SK-N-SH (cell line): ENCODE data around the gene GSG1. TPM values are rescaled to one million over a fixed set of nuclear protein-coding genes. Genes with fewer than 3 reads are reported as not detected.

Source experiments
- CTCF ChIA-PET: fragments of 300-600, 350-600 bp; formaldehyde crosslinking; extraction: SDS; loops from one replicate; lab custom pipeline; 2021; lab: Yijun Ruan, JAX
- POLR2A ChIA-PET: fragments of 350-600 bp; sonication (Branson Sonifier 250); formaldehyde crosslinking; extraction: SDS; loops from one replicate; lab custom pipeline; 2020; ENCODE audit warnings: antibody characterized with exemption, inconsistent platforms; lab: Yijun Ruan, JAX
- DNase-seq: peaks from one replicate; pipeline ENCODE4 v3.0.0; 2012
- H2AFZ ChIP-seq: fragments of 200-600 bp; sonication (generic); 2 replicates; pipeline ENCODE4 v1.8.1; 2016; ENCODE audit warnings: antibody characterized with exemption, mild to moderate bottlenecking, low read depth
- H3F3A ChIP-seq: fragments of 200-600 bp; sonication (generic); replicated peaks from 2 replicates; pipeline ENCODE3; 2016; ENCODE audit warnings: antibody characterized with exemption, mild to moderate bottlenecking; ENCODE audit not compliant: insufficient read depth
- H3K27ac ChIP-seq, 2 experiments: fragments of 200-500 bp in 1 of 2; fragments of 200-600 bp in 1 of 2; sonication (Bioruptor generic) in 1 of 2; sonication (generic), shearing (Covaris generic) in 1 of 2; 2 replicates each; pipeline versions ENCODE4 v1.5.1 to v1.6.1; 2014 to 2016; ENCODE audit warnings: low read depth in 2 of 2, inconsistent platforms in 1 of 2, low read length in 1 of 2, mild to moderate bottlenecking in 1 of 2, mixed read lengths in 1 of 2
- H3K27me3 ChIP-seq: fragments of 200-600 bp; sonication (generic), shearing (Covaris generic); 2 replicates; pipeline ENCODE4 v1.6.1; 2016; ENCODE audit warnings: mixed run types; ENCODE audit not compliant: insufficient read depth
- H3K36me3 ChIP-seq, 2 experiments: fragments of 200-500 bp in 1 of 2; fragments of 200-600 bp in 1 of 2; sonication (Bioruptor generic) in 1 of 2; sonication (generic) in 1 of 2; replicated peaks in 1 of 2; 2 replicates each; pipeline versions ENCODE3 to v1.5.1; 2014 to 2016; ENCODE audit warnings: low read length in 1 of 2, mild to moderate bottlenecking in 1 of 2; ENCODE audit not compliant: insufficient read depth in 2 of 2, control insufficient read depth in 1 of 2
- H3K4me1 ChIP-seq, 2 experiments: fragments of 200-500 bp in 1 of 2; fragments of 200-600 bp in 1 of 2; sonication (Bioruptor generic) in 1 of 2; sonication (generic), shearing (Covaris generic) in 1 of 2; 2 replicates each; pipeline versions ENCODE4 v1.5.1 to v1.6.1; 2014 to 2016; ENCODE audit warnings: low read depth in 1 of 2, low read length in 1 of 2, mixed run types in 1 of 2; ENCODE audit not compliant: insufficient read depth in 2 of 2, control insufficient read depth in 1 of 2
- H3K4me2 ChIP-seq: fragments of 200-600 bp; sonication (generic), shearing (Covaris generic); 2 replicates; pipeline ENCODE4 v1.6.1; 2017; ENCODE audit warnings: mixed run types
- H3K4me3 ChIP-seq, 2 experiments: fragments of 200-500 bp in 1 of 2; fragments of 200-600 bp in 1 of 2; sonication (Bioruptor generic) in 1 of 2; sonication (generic), shearing (Covaris generic) in 1 of 2; 2 replicates each; pipeline versions ENCODE4 v1.5.1 to v1.8.1; 2014 to 2016; ENCODE audit warnings: low read depth in 2 of 2, inconsistent platforms in 1 of 2, low read length in 1 of 2, mild to moderate bottlenecking in 1 of 2, mixed read lengths in 1 of 2, moderate library complexity in 1 of 2
- H3K79me2 ChIP-seq: fragments of 200-600 bp; sonication (generic); 2 replicates; pipeline ENCODE4 v1.8.1; 2017; ENCODE audit warnings: mild to moderate bottlenecking; ENCODE audit not compliant: insufficient read depth
- H3K9ac ChIP-seq: fragments of 200-600 bp; sonication (generic); 2 replicates; pipeline ENCODE4 v1.6.1; 2017; ENCODE audit warnings: mixed run types
- H3K9me2 ChIP-seq: fragments of 200-600 bp; sonication (generic); 2 replicates; pipeline ENCODE4 v1.6.1; 2017; ENCODE audit warnings: mixed run types
- H3K9me3 ChIP-seq: fragments of 200-600 bp; sonication (generic); 2 replicates; pipeline ENCODE4 v1.6.1; 2017; ENCODE audit warnings: mixed run types, mild to moderate bottlenecking, moderate library complexity
- H4K20me1 ChIP-seq: fragments of 200-600 bp; sonication (generic); 2 replicates; pipeline ENCODE4 v1.6.1; 2017; ENCODE audit warnings: mild to moderate bottlenecking, mixed run types; ENCODE audit not compliant: insufficient read depth
- CHD2 ChIP-seq: fragments of 150-350 bp; IDR thresholded peaks from 2 replicates; pipeline ENCODE4 v1.6.1; 2018; ENCODE audit warnings: low read length; ENCODE audit not compliant: partially characterized antibody
- ELF1 ChIP-seq: IDR thresholded peaks from 2 replicates; pipeline ENCODE4 v1.4.0; 2012
- FOSL2 ChIP-seq: IDR thresholded peaks from 2 replicates; pipeline ENCODE4 v1.4.0; 2012; ENCODE audit warnings: low read depth, mild to moderate bottlenecking, moderate library complexity, borderline replicate concordance
- GABPA ChIP-seq: IDR thresholded peaks from 2 replicates; pipeline ENCODE4 v1.4.0; 2012; ENCODE audit warnings: low read depth, mild to moderate bottlenecking
- GATA2 ChIP-seq: sonication (generic); formaldehyde crosslinking; IDR thresholded peaks from 2 replicates; pipeline ENCODE4 v1.5.0; 2020; ENCODE audit warnings: mild to moderate bottlenecking, missing genetic modification reagents
- MXI1 ChIP-seq: IDR thresholded peaks from 2 replicates; pipeline ENCODE4 v1.6.1; 2012; ENCODE audit warnings: mild to moderate bottlenecking, low read depth, low read length, improper control_type of control experiment
- NRF1 ChIP-seq: IDR thresholded peaks from 2 replicates; pipeline ENCODE4 v1.6.1; 2012; ENCODE audit warnings: low read depth, mild to moderate bottlenecking, low read length
- POLR2AphosphoS5 ChIP-seq: IDR thresholded peaks from 2 replicates; pipeline ENCODE4 v1.6.1; 2012; ENCODE audit warnings: low read depth, low read length
- RCOR1 ChIP-seq: fragments of 150-350 bp; IDR thresholded peaks from 2 replicates; pipeline ENCODE4 v1.6.1; 2017; ENCODE audit warnings: antibody characterized with exemption, low read length
- SIN3A ChIP-seq: IDR thresholded peaks from 2 replicates; pipeline ENCODE4 v1.6.1; 2012; ENCODE audit warnings: low read depth, mild to moderate bottlenecking, low read length, moderate library complexity, borderline replicate concordance
- TCF12 ChIP-seq: IDR thresholded peaks from 2 replicates; pipeline ENCODE4 v1.4.0; 2012
- YY1 ChIP-seq: IDR thresholded peaks from 2 replicates; pipeline ENCODE4 v1.4.0; 2012; ENCODE audit warnings: low read depth, mild to moderate bottlenecking
- WGBS: methylation state at CpG from one replicate; pipeline ENCODE4 v1.1.6; 2017; ENCODE audit warnings: low lambda C conversion rate; 5-methylcytosine and 5-hydroxymethylcytosine counted together
- polyA plus RNA-seq, 3 experiments: library from polyadenylated mRNA; depleted of rRNA; stranded (reverse); fragments of >200 nt; gene quantifications; 2 replicates each; pipeline ENCODE4 v1.2.3, GENCODE V29; 2012
- TF ChIP-seq, protein P1 (sequence below): IDR thresholded peaks from 2 replicates; pipeline ENCODE4 v1.4.0; 2012; ENCODE audit warnings: low read depth, borderline replicate concordance

The GSG1 gene
- polyA plus RNA-seq, 1 of the 3 experiments (the other 2 are of a cell fraction): 0.39 TPM

DNA sequence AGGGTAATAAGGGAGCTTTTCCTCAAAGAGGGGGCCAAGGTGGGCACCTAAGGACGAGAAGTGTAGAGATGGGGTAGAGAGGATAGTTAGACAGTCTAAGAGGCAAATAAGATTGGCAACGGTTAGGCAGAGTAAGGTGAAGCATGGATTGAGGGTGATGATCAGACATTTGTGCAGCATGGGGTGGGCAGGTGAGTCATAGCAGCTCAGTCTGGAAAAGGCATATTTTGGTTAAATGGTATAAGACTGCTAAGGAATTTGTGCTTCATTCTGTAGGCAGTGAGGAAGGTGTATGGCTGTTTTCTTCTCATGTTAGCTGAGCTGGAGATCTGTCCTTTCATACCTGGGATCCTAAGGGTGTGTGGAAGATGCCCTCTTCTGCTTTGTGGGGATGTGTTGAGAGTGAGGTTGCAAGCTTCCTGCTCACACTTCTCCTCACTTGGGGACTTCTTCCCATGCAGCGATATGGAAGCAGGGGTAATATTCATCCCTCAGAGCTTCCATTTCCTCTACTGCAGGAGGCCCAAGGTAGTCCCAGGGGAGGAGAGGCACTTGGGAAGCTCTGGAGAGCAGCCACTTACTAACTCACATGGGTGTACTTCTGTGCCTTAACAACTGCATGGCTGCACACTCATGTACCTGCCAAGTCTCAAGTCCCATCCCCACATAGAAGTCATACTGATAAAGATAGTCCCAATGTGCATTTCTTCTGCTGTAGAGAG is 28.9 kb downstream of the GSG1 start:
- 0 out of 4 replicates have a peak, but pooled peaks cover 0 to 5% of the 10 kb centered on the region in 2 experiments for H3K4me1 ChIP-seq
- no peaks in the 10 kb centered on the region for H3F3A ChIP-seq
- H4K20me1 ChIP-seq: no peaks in the 10 kb centered on the region
- no peak overlapping the region for H3K9ac ChIP-seq
- ChIA-PET POLR2A (no interaction called here), CTCF (interaction anchor here (1.9 kb wide), 1 partner anchor 137 kb away, joined by 5 read pairs; no protein-coding TSS in a partner anchor)
- no peaks in the 10 kb centered on the region for H3K9me3 ChIP-seq
- no peaks in the 10 kb centered on the region for H3K27me3 ChIP-seq
- TF ChIP-seq, protein P1, sequence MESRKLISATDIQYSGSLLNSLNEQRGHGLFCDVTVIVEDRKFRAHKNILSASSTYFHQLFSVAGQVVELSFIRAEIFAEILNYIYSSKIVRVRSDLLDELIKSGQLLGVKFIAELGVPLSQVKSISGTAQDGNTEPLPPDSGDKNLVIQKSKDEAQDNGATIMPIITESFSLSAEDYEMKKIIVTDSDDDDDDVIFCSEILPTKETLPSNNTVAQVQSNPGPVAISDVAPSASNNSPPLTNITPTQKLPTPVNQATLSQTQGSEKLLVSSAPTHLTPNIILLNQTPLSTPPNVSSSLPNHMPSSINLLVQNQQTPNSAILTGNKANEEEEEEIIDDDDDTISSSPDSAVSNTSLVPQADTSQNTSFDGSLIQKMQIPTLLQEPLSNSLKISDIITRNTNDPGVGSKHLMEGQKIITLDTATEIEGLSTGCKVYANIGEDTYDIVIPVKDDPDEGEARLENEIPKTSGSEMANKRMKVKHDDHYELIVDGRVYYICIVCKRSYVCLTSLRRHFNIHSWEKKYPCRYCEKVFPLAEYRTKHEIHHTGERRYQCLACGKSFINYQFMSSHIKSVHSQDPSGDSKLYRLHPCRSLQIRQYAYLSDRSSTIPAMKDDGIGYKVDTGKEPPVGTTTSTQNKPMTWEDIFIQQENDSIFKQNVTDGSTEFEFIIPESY: no peak
- TF ChIP-seq FOSL2: peak; percentile 38; the same call in 1 of the 2 replicates
- H3K27ac ChIP-seq: no peak overlapping the region
- DNase-seq: no peak
- H3K9me2 ChIP-seq: no peaks in the 10 kb centered on the region
- no peaks in the 10 kb centered on the region for H3K79me2 ChIP-seq
- no peak overlapping the region for H2AFZ ChIP-seq
- 82% methylated on average over 2 of the region's 3 CpGs for WGBS
- H3K36me3 ChIP-seq: peaks cover 0 to 5% of the 10 kb centered on the region in 2 experiments
- no peak overlapping the region for H3K4me2 ChIP-seq
- H3K4me3 ChIP-seq: no peak overlapping the region

DNA sequence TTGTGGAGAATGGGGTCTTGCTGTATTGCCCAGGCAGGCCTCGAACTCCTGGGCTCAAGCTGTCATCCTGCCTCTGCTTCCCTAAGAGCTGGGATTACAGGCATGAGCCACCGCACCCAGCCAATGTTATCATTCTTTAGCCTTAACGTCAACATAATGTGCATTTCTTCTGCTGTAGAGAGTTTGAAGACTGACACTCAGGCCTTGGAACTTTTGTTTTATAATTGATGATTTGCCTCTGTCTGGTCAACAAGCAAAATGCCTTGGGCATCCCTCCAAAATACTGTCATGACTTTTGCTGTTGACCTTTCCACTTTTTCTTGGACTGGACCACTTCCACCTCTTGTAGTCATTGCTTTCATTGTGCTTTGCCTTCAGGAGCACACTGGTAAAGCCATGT is 30.3 kb downstream of the GSG1 start:
- 0 out of 4 replicates have a peak, but pooled peaks cover 0 to 5% of the 10 kb centered on the region in 2 experiments for H3K4me1 ChIP-seq
- TF ChIP-seq POLR2AphosphoS5 (no peak), GABPA (no peak), SIN3A (no peak), TCF12 (no peak), MXI1 (no peak), ELF1 (no peak), NRF1 (no peak), CHD2 (no peak), YY1 (no peak), GATA2 (no peak), RCOR1 (no peak)
- H4K20me1 ChIP-seq: no peaks in the 10 kb centered on the region
- H3K9ac ChIP-seq: no peak overlapping the region
- ChIA-PET CTCF (interaction anchor here (1.9 kb wide), 1 partner anchor 139 kb away, joined by 5 read pairs; no protein-coding TSS in a partner anchor), POLR2A (no interaction called here)
- no peaks in the 10 kb centered on the region for H3K27me3 ChIP-seq
- no peak for DNase-seq
- H2AFZ ChIP-seq: no peak overlapping the region
- no peaks in the 10 kb centered on the region for H3K79me2 ChIP-seq
- H3K36me3 ChIP-seq: peaks cover 0 to 11% of the 10 kb centered on the region in 2 experiments
- H3K9me3 ChIP-seq: no peaks in the 10 kb centered on the region
- H3K9me2 ChIP-seq: no peaks in the 10 kb centered on the region
- no peak overlapping the region for H3K4me2 ChIP-seq
- 72% methylated on average over 3 of the region's 3 CpGs for WGBS
- H3K4me3 ChIP-seq: no peak overlapping the region
- H3F3A ChIP-seq: no peaks in the 10 kb centered on the region
- H3K27ac ChIP-seq: no peak overlapping the region
